Hippocampal formation (tissue), 2 donors: ENCODE data around the gene HPGDS.

ENCODE experiments used
- DNase-seq, 2 donors: peaks; one replicate each; lab custom pipeline; 2025; lab: John Stamatoyannopoulos, UW

HPGDS gene

DNA sequence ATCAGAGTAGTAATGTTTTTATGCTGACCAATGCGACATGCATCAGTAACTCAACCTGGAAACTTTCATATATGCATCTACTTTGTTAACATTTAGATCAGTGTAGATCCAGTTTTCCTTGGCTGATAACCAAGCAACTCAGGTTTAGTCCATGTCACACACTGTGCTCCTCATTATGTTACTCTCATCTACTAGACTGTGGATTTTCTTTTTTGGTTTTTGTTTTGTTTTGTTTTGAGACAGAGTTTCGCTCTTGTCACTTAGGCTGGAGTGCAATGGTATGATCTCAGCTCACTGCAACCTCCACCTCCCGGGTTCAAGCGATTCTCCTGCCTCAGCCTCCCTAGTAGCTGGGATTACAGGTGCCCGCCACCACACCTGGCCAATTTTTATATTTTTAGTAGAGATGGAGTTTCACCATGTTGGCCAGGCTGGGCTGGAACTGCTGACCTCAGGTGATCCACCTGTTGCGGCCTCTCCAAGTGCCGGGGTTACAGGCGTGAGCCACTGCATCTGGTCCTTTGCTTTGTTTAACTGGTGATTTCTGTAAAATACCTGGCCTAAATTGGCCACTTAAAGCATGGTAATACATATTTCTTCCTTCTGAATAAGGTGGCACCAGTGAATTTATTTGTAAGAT lies 86.4 kb downstream of the HPGDS start:
- no peak for DNase-seq

GRCh38 chr4:94253036-94253435 lies 89.6 kb downstream of the HPGDS start:
- DNase-seq, result no peak

GRCh38 chr4:94251094-94251493 lies 91.5 kb downstream of the HPGDS start:
- DNase-seq, result no peak
